ENCODE data around the gene SH3D19. TPM values are rescaled to one million over a fixed set of nuclear protein-coding genes. Genes with fewer than 3 reads are reported as not detected.
"Not testable (repeated sequence)": the region's sequence is repeated elsewhere in the genome, so short reads cannot be mapped to it uniquely, and the experiment has no call there.

Gene SH3D19
- total RNA-seq, 1 experiment from 2014 or later = 41.7 TPM

GRCh38 chr4:151276787-151277562, 48.4 kb downstream of the SH3D19 start, which contains the start of gene PRSS48:
TSS of gene PRSS48 (plus strand) at chr4:151277161. CDS start at chr4:151277173, 12 bp downstream.
- no peak within 1 kb of the TSS for H2AFZ ChIP-seq
- no peaks in the 10 kb centered on the region for H3K36me3 ChIP-seq (ENCODE audit: low read depth)
- TF ChIP-seq EZH2 (IDR thresholded peaks at IDR 0.05; ENCODE audit: low read depth) = no peak
- TF ChIP-seq, protein P1, sequence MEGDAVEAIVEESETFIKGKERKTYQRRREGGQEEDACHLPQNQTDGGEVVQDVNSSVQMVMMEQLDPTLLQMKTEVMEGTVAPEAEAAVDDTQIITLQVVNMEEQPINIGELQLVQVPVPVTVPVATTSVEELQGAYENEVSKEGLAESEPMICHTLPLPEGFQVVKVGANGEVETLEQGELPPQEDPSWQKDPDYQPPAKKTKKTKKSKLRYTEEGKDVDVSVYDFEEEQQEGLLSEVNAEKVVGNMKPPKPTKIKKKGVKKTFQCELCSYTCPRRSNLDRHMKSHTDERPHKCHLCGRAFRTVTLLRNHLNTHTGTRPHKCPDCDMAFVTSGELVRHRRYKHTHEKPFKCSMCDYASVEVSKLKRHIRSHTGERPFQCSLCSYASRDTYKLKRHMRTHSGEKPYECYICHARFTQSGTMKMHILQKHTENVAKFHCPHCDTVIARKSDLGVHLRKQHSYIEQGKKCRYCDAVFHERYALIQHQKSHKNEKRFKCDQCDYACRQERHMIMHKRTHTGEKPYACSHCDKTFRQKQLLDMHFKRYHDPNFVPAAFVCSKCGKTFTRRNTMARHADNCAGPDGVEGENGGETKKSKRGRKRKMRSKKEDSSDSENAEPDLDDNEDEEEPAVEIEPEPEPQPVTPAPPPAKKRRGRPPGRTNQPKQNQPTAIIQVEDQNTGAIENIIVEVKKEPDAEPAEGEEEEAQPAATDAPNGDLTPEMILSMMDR (conservative IDR thresholded peaks at IDR 0.05) = peak; percentile 75
- CTCF ChIA-PET = no interaction called here
- H3K27me3 ChIP-seq (ENCODE audit: insufficient read depth, low read depth) = no peaks in the 10 kb centered on the region
- POLR2A ChIA-PET (ENCODE audit: unreplicated experiment) = no interaction called here
- no peaks in the 10 kb centered on the region for H3K9me2 ChIP-seq (ENCODE audit: insufficient read depth)
- H3K9me3 ChIP-seq (ENCODE audit: insufficient read depth, low read depth) = no peaks in the 10 kb centered on the region
- H3K4me2 ChIP-seq = no peak within 1 kb of the TSS
- peaks cover 7% of the 10 kb centered on the region; the same call in 1 of the 2 replicates for H4K20me1 ChIP-seq (ENCODE audit: insufficient read depth)
- no TSS peak for BruUV-seq (replicated peaks)
- no peaks in the 10 kb centered on the region for H3F3A ChIP-seq (ENCODE audit: insufficient read depth, low read depth)
- intact Hi-C loops (cut with micrococcal nuclease; ENCODE audit: unreplicated experiment) = loop anchor here (2.0 kb wide), 2 partner anchors 86 to 328 kb away; no protein-coding TSS in a partner anchor
- no peak within 1 kb of the TSS for H3K27ac ChIP-seq
- peaks cover 23% of the 10 kb centered on the region for H3K79me2 ChIP-seq (ENCODE audit: low read depth)
- no peaks in the 10 kb centered on the region for H3K4me1 ChIP-seq (replicated peaks; ENCODE audit: insufficient read depth)
- H3K4me3 ChIP-seq = no peak within 1 kb of the TSS
- peak in 1 of 2 experiments; percentile 56 for DNase-seq

GRCh38 chr4:151268905-151269304, 56.5 kb downstream of the SH3D19 start:
- H3K27me3 ChIP-seq (ENCODE audit: insufficient read depth, low read depth); H3K4me2 ChIP-seq; BruUV-seq (replicated peaks); DNase-seq; H3F3A ChIP-seq (ENCODE audit: insufficient read depth, low read depth); H3K4me3 ChIP-seq; H3K4me1 ChIP-seq (replicated peaks; ENCODE audit: insufficient read depth); POLR2A ChIA-PET (ENCODE audit: unreplicated experiment); H3K36me3 ChIP-seq (ENCODE audit: low read depth); H3K27ac ChIP-seq; H3K9me2 ChIP-seq (ENCODE audit: insufficient read depth); intact Hi-C loops (cut with micrococcal nuclease; ENCODE audit: unreplicated experiment); H3K79me2 ChIP-seq (ENCODE audit: low read depth); H3K9me3 ChIP-seq (ENCODE audit: insufficient read depth, low read depth); H2AFZ ChIP-seq; CTCF ChIA-PET; H4K20me1 ChIP-seq (ENCODE audit: insufficient read depth): not testable (repeated sequence)

- Histone ChIP-seq H3F3A (ENCODE audit: insufficient read depth, low read depth) (no peaks in the 10 kb centered on the region), H3K27ac (no peak overlapping the region), H2AFZ (no peak overlapping the region), H4K20me1 (ENCODE audit: insufficient read depth) (no peaks in the 10 kb centered on the region), H3K36me3 (ENCODE audit: low read depth) (no peaks in the 10 kb centered on the region), H3K4me2 (no peak overlapping the region), H3K9me3 (ENCODE audit: insufficient read depth, low read depth) (no peaks in the 10 kb centered on the region), H3K4me1 (replicated peaks; ENCODE audit: insufficient read depth) (no peaks in the 10 kb centered on the region), H3K9me2 (ENCODE audit: insufficient read depth) (no peaks in the 10 kb centered on the region), H3K4me3 (no peak overlapping the region), H3K79me2 (ENCODE audit: low read depth) (no peaks in the 10 kb centered on the region), H3K27me3 (ENCODE audit: insufficient read depth, low read depth) (no peaks in the 10 kb centered on the region)
- BruUV-seq (replicated peaks) = no TSS peak
- POLR2A ChIA-PET (ENCODE audit: unreplicated experiment) = no interaction called here
- TF ChIP-seq, protein P1 (conservative IDR thresholded peaks at IDR 0.05) = no peak
- no peak for TF ChIP-seq EZH2 (IDR thresholded peaks at IDR 0.05; ENCODE audit: low read depth)
- CTCF ChIA-PET = no interaction called here
- DNase-seq = no peak
- intact Hi-C loops (cut with micrococcal nuclease; ENCODE audit: unreplicated experiment) = no loop called here
These were observed 57.4 kb downstream of the SH3D19 start for GRCh38 chr4:151267822-151268535.

Measured in PC-9 (cell line).